Nephron progenitor cell (in vitro differentiated cells): ENCODE measurements around the gene TNRC6B.

ENCODE experiments used
- DNase-seq: peaks from one replicate; pipeline ENCODE4 v3.0.0; 2021
- H3K27ac Mint-ChIP-seq: 2 replicates; pipeline ENCODE4 v1.8.0; 2021; ENCODE audit warnings: mild to moderate bottlenecking, moderate library complexity, mixed read lengths
- H3K27me3 Mint-ChIP-seq: 2 replicates; pipeline ENCODE4 v1.8.0; 2021; ENCODE audit warnings: mild to moderate bottlenecking, low read depth, mixed read lengths; ENCODE audit not compliant: poor library complexity
- H3K36me3 Mint-ChIP-seq: 2 replicates; pipeline ENCODE4 v1.8.0; 2021; ENCODE audit warnings: low read depth, mixed read lengths
- H3K4me1 Mint-ChIP-seq: 2 replicates; pipeline ENCODE4 v1.8.0; 2021; ENCODE audit warnings: mixed read lengths
- H3K4me3 Mint-ChIP-seq: 2 replicates; pipeline ENCODE4 v1.8.0; 2021; ENCODE audit warnings: mild to moderate bottlenecking, moderate library complexity, mixed read lengths
- H3K9me3 Mint-ChIP-seq: 2 replicates; pipeline ENCODE4 v1.8.0; 2021; ENCODE audit warnings: mild to moderate bottlenecking, moderate library complexity, mixed read lengths
- TF ChIP-seq, protein P1 (sequence below): fragments of 200-600 bp; sonication (generic); IDR thresholded peaks from 2 replicates; pipeline ENCODE4 v1.5.0; 2021; ENCODE audit warnings: antibody characterized with exemption

Gene TNRC6B

DNA sequence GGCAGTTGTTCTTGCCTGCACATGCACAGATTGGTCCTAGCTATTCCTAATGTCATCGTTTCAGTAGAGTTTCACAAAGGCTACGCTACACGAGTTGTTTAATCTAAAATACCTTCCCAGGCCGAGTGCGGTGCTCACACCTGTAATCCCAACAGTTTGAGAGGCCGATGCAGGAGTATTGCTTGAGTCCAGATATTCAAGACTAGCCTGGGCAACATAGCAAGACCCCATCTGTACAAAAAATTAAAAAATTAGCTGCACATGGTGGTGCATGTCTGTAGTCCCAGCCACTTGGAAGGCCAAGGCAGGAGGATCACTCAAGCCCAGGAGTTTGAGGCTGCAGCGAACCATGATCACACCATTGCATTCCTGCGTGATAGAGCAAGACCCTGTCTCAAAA lies 56.2 kb downstream of the TNRC6B start:
- TF ChIP-seq, protein P1, sequence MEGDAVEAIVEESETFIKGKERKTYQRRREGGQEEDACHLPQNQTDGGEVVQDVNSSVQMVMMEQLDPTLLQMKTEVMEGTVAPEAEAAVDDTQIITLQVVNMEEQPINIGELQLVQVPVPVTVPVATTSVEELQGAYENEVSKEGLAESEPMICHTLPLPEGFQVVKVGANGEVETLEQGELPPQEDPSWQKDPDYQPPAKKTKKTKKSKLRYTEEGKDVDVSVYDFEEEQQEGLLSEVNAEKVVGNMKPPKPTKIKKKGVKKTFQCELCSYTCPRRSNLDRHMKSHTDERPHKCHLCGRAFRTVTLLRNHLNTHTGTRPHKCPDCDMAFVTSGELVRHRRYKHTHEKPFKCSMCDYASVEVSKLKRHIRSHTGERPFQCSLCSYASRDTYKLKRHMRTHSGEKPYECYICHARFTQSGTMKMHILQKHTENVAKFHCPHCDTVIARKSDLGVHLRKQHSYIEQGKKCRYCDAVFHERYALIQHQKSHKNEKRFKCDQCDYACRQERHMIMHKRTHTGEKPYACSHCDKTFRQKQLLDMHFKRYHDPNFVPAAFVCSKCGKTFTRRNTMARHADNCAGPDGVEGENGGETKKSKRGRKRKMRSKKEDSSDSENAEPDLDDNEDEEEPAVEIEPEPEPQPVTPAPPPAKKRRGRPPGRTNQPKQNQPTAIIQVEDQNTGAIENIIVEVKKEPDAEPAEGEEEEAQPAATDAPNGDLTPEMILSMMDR, result no peak
- Mint-ChIP-seq H3K4me1 (peaks cover 36% of the 10 kb centered on the region), H3K36me3 (peaks cover 74% of the 10 kb centered on the region), H3K9me3 (no peaks in the 10 kb centered on the region), H3K4me3 (no peak overlapping the region), H3K27me3 (no peaks in the 10 kb centered on the region), H3K27ac (no peak overlapping the region)
- no peak for DNase-seq

DNA sequence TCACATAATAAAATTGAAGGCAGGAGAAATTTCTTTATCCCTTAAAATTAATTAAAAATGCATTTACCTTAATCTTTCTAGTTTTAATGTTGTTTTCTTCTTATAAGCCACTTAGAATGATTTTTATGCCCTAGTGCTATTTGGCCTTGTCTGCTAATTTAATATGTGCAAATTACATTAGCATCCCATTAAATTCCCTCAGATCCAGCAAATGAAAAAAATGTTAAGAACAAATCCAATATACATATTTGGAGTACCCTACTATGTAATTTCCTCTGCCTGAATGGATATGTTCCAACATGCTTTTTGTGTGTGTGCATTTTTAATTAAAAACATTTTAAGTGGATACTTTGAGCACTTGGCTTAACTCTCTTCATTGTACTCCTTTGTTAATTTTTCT lies 56.9 kb downstream of the TNRC6B start:
- no peak overlapping the region for H3K4me3 Mint-ChIP-seq
- H3K27me3 Mint-ChIP-seq, result no peaks in the 10 kb centered on the region
- TF ChIP-seq, protein P1, result no peak
- H3K4me1 Mint-ChIP-seq, result peaks cover 44% of the 10 kb centered on the region
- no peak overlapping the region for H3K27ac Mint-ChIP-seq
- H3K36me3 Mint-ChIP-seq, result peaks cover 66% of the 10 kb centered on the region
- H3K9me3 Mint-ChIP-seq, result no peaks in the 10 kb centered on the region
- no peak for DNase-seq

DNA sequence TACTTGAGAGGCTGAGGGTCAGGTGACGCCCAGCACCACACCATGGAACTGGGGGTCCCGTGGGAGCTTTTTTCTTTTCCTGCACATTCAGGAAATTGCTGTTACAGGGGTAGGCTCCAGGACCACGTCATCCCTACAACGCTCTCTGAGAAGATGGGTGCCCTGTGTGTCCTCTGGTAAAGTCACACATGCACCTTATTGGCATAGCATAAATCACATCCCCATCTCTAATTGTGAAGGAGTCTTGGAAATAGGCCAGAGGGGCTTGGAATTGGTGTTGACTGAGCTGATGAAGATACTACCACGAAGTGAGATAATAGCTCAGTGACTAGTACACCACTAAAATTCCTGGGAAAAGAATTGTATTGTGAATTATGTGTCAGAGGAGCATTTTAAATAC lies 57.6 kb downstream of the TNRC6B start:
- H3K36me3 Mint-ChIP-seq, result peaks cover 61% of the 10 kb centered on the region
- H3K4me3 Mint-ChIP-seq, result no peak overlapping the region
- TF ChIP-seq, protein P1, result no peak
- no peak for DNase-seq
- no peaks in the 10 kb centered on the region for H3K9me3 Mint-ChIP-seq
- H3K4me1 Mint-ChIP-seq, result peaks cover 48% of the 10 kb centered on the region
- H3K27me3 Mint-ChIP-seq, result no peaks in the 10 kb centered on the region
- H3K27ac Mint-ChIP-seq, result peak overlapping the region; percentile 85

DNA sequence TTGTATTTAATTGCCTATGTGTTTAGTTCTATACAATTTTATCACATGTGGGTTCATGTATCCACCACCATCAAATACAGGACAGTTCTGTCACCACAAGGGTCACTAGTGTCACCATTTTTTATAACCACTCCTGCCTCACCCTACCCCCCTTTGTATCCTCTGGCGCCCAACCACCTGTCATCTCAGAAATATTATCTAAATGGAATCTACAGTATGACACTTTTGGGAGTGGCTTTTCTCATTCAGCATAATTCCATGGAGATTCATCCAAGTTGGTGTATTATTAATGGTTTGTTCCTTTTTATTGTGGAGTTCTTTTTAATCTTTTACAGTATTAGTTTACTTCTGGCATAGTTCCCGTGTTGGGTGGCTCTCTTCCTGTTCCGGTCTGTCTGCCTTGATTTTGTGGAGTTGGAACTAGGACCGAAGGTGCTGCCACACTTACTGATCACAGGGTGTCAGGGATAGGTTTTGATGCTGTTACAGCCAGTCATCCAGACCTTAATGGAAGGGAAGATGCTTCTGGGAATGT lies 58.5 kb downstream of the TNRC6B start:
- no peak for DNase-seq
- TF ChIP-seq, protein P1, result no peak
- Mint-ChIP-seq H3K36me3 (peaks cover 52% of the 10 kb centered on the region), H3K4me1 (peaks cover 57% of the 10 kb centered on the region), H3K27ac (no peak overlapping the region), H3K4me3 (no peak overlapping the region), H3K27me3 (no peaks in the 10 kb centered on the region), H3K9me3 (no peaks in the 10 kb centered on the region)

DNA sequence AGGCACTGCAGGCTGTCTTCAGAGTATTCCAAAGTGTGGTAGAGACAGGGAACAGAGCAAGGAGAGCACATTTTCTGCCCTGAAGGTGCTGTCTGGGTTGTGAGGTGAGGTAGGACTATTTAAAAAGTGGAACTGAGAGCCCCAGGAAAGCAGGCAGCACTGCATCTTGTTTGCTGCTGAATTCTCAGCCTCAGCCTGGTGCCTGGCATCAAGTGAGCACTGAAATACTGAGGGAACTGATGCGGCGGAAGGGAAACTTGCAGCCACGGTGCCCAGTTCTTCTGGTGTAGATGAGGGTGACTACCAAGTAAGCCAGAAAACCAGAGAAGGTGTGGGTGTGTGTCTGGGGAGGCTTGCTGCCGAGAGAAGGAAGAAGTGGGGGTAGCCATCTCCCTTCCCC lies 59.5 kb downstream of the TNRC6B start:
- Mint-ChIP-seq H3K4me1 (peaks cover 64% of the 10 kb centered on the region), H3K9me3 (no peaks in the 10 kb centered on the region), H3K27me3 (no peaks in the 10 kb centered on the region), H3K27ac (no peak overlapping the region), H3K4me3 (no peak overlapping the region), H3K36me3 (peaks cover 50% of the 10 kb centered on the region)
- DNase-seq, result no peak
- TF ChIP-seq, protein P1, result no peak

DNA sequence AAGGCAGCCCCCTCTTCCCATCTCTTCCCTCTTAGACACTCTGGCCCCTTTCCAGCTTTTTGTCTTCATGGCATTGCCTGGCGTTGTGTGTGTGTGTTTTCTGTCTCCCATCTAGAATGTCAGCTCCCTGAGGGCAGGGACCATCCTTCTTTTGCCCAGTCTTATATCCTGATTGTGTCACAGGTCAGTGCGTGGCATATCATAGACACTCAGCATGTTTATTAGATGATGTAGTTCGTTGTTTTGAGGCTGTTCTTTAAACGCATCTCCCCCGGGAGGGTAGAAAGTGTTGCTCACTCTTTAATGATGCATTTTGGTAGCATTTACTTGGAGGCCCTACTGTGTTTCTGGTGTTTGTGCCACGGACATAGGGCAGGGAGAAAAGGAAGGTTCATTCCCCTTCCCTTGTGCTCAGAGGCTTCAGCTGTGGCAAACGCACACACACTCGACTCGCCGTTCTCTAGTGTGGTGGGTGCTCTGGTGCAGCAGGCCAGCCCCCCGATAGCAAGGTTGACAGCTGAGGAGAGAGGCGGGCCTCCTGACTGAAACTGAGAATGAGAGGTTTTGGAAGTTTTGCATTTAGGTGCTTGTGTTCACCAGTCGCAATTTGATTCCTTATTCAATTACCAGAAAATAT lies 60.2 kb downstream of the TNRC6B start:
- Mint-ChIP-seq H3K4me3 (no peak overlapping the region), H3K9me3 (no peaks in the 10 kb centered on the region), H3K27me3 (no peaks in the 10 kb centered on the region), H3K36me3 (peaks cover 49% of the 10 kb centered on the region), H3K27ac (peak overlapping the region; percentile 67), H3K4me1 (peaks cover 64% of the 10 kb centered on the region)
- DNase-seq, result no peak
- TF ChIP-seq, protein P1, result no peak
